HG03135 (cell line): Measurements from ENCODE around the gene LYPD3.
A peak's percentile ranks its signal among the peaks of the same experiment; 100 is the strongest.

ENCODE experiments used
- ATAC-seq: cut with Tn5 transposase; IDR thresholded peaks from one replicate; pipeline ENCODE4 v1.9.1; 2021; ENCODE audit warnings: mild to moderate bottlenecking, moderate library complexity; ENCODE audit not compliant: unreplicated experiment

LYPD3 gene

GRCh38 chr19:43486412-43486811 lies 21.0 kb upstream of the LYPD3 start:
- no peak for ATAC-seq

GRCh38 chr19:43485951-43486350 lies 20.5 kb upstream of the LYPD3 start:
- no peak for ATAC-seq

GRCh38 chr19:43483281-43483680 lies 17.9 kb upstream of the LYPD3 start:
- ATAC-seq = no peak

GRCh38 chr19:43482193-43482592 lies 16.8 kb upstream of the LYPD3 start:
- no peak for ATAC-seq

GRCh38 chr19:43481701-43482100 lies 16.3 kb upstream of the LYPD3 start:
- no peak for ATAC-seq

GRCh38 chr19:43480574-43480973 lies 15.2 kb upstream of the LYPD3 start:
- ATAC-seq = no peak

- no peak for ATAC-seq
These were observed 14.7 kb upstream of the LYPD3 start for GRCh38 chr19:43479961-43480561.

- ATAC-seq = no peak
These were observed 13.8 kb upstream of the LYPD3 start for GRCh38 chr19:43479226-43479625.

- ATAC-seq = no peak
These were observed 12.9 kb upstream of the LYPD3 start for GRCh38 chr19:43478323-43478722.

- no peak for ATAC-seq
These were observed 11.2 kb upstream of the LYPD3 start for GRCh38 chr19:43476606-43477005.

- ATAC-seq = no peak
These were observed 9.7 kb upstream of the LYPD3 start for GRCh38 chr19:43474986-43475705.

- no peak for ATAC-seq
These were observed 9.1 kb upstream of the LYPD3 start for GRCh38 chr19:43474487-43474886.

- ATAC-seq = no peak
These were observed 5.7 kb upstream of the LYPD3 start for GRCh38 chr19:43471091-43471490.

GRCh38 chr19:43470288-43470687 lies 4.9 kb upstream of the LYPD3 start:
- ATAC-seq = no peak

GRCh38 chr19:43469160-43469480 lies 3.7 kb upstream of the LYPD3 start:
- no peak for ATAC-seq

GRCh38 chr19:43468354-43469159 lies 3.1 kb upstream of the LYPD3 start:
- ATAC-seq = no peak

- ATAC-seq = no peak
These were observed 2.3 kb upstream of the LYPD3 start for GRCh38 chr19:43467730-43468129.

- no peak for ATAC-seq
These were observed 1.9 kb upstream of the LYPD3 start for GRCh38 chr19:43467276-43467675.

GRCh38 chr19:43466793-43467192 lies 1.4 kb upstream of the LYPD3 start:
- no peak for ATAC-seq

GRCh38 chr19:43464134-43464775 lies 1.2 kb downstream of the LYPD3 start:
- no peak for ATAC-seq

- ATAC-seq = peak; percentile 79
These were observed 1.9 kb downstream of the LYPD3 start for GRCh38 chr19:43463381-43464133.
